ENCODE measurements around the gene PPA2. TPM values are rescaled to one million over a fixed set of nuclear protein-coding genes. Genes with fewer than 3 reads are reported as not detected.

PPA2 gene
- total RNA-seq, 3 donors from 2014 or later = 78.3 to 130 (median 91.2) TPM

GRCh38 chr4:105386012-105386411 lies 87.8 kb downstream of the PPA2 start:
- H3K36me3 ChIP-seq (ENCODE audit: low read depth) = no peaks in the 10 kb centered on the region
- ATAC-seq (no peak), DNase-seq (no peak)
- no peaks in the 10 kb centered on the region for H3K4me1 ChIP-seq (ENCODE audit: low read depth)
- TF ChIP-seq CTCF (IDR thresholded peaks at IDR 0.05) = no peak
- H3K9me3 ChIP-seq = no peaks in the 10 kb centered on the region
- intact Hi-C loops (cut with DNase I, micrococcal nuclease) = no loop called here
- no peak overlapping the region for H3K4me3 ChIP-seq

DNA sequence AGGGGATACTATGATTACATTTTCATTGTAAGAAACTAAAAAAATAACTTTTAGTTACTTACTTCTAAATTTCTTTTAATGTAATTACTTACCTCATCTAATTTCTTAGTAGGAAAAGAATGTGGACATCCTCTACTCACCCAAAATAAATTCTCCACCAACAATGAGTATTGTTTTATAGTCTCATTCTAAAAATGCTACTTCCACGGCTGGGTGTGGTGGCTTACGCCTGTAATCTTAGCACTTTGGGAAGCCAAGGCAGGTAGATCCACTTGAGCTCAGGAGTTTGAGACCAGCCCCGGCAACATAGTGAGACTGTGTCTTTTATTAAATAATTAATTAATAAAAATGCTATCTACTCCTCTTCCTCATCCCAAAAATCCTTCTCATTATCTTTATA lies 99.8 kb downstream of the PPA2 start:
- Histone ChIP-seq H3K4me1 (ENCODE audit: low read depth) (no peaks in the 10 kb centered on the region), H3K9me3 (no peaks in the 10 kb centered on the region), H3K4me3 (no peak overlapping the region), H3K36me3 (ENCODE audit: low read depth) (no peaks in the 10 kb centered on the region)
- ATAC-seq (no peak), DNase-seq (no peak)
- intact Hi-C loops (cut with DNase I, micrococcal nuclease) = no loop called here
- no peak for TF ChIP-seq CTCF (IDR thresholded peaks at IDR 0.05)

DNA sequence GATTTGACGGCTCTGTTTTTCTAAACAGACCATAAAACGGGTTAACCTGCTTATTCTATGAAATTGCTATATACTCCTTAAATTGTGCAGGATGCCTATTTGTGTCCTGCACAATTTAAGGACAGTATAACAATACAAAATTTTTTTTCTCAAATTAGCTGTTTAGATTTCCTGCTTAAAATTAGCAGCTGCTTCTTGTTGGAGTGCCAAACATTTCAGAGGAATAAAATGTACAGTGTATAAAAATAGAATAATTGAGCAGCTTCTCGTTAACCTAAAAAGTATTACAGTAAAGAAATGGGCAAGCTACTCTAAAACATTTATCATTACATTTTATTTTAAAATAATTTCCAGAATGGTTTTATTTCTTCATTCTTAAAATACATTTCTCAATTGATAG lies 100.5 kb downstream of the PPA2 start:
- DNase-seq = no peak
- no peak overlapping the region for H3K4me3 ChIP-seq
- no peak for TF ChIP-seq CTCF (IDR thresholded peaks at IDR 0.05)
- no peak for ATAC-seq
- H3K36me3 ChIP-seq (ENCODE audit: low read depth) = no peaks in the 10 kb centered on the region
- intact Hi-C loops (cut with DNase I, micrococcal nuclease) = no loop called here
- no peaks in the 10 kb centered on the region for H3K9me3 ChIP-seq
- no peaks in the 10 kb centered on the region for H3K4me1 ChIP-seq (ENCODE audit: low read depth)

- Histone ChIP-seq H3K36me3 (ENCODE audit: low read depth) (no peaks in the 10 kb centered on the region), H3K9me3 (peaks cover 5% of the 10 kb centered on the region), H3K4me1 (ENCODE audit: low read depth) (no peaks in the 10 kb centered on the region), H3K4me3 (no peak overlapping the region)
- intact Hi-C loops (cut with DNase I, micrococcal nuclease) = no loop called here
- no peak for DNase-seq
- ATAC-seq = no peak
- TF ChIP-seq CTCF (IDR thresholded peaks at IDR 0.05) = no peak
Measured at GRCh38 chr4:105369988-105370387, 103.9 kb downstream of the PPA2 start.

GRCh38 chr4:105361053-105361452 lies 112.8 kb downstream of the PPA2 start:
- Histone ChIP-seq H3K4me3 (no peak overlapping the region), H3K36me3 (ENCODE audit: low read depth) (no peaks in the 10 kb centered on the region), H3K9me3 (peaks cover 5% of the 10 kb centered on the region), H3K4me1 (ENCODE audit: low read depth) (no peaks in the 10 kb centered on the region)
- DNase-seq (no peak), ATAC-seq (no peak)
- intact Hi-C loops (cut with DNase I, micrococcal nuclease) = no loop called here
- TF ChIP-seq CTCF (IDR thresholded peaks at IDR 0.05) = no peak

DNA sequence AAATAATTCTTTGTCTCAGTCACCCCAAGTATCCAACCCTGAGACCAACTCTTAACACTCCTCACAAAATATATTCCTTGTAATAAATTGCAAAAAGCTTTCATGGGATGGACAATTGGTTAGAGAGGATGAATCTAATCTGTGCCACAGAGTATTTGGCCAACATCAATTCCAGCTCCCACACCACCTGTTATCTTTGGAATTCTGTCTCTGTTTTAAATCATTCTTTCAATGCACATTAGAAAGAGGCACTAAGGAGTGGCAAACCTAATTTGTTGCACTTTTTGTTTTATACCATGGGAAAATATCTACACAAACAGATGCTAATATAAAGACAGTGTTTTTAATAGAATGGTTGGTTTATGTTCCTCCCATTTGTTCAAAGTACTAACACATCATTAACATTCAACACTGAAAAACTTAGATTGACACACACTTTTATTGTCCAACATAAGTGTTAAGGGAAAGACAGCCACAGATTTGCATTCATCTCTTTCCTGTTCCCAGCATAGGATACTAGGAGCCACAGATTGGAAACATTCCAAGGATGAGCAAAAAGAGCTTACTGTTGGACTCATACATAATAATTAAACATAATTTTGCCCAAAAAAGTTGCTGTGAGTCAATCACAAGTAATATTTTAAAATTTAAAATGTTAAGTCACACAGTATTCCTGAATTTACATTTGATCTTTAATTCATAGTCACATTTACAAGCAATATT lies 116.4 kb downstream of the PPA2 start:
- Histone ChIP-seq H3K36me3 (ENCODE audit: low read depth) (no peaks in the 10 kb centered on the region), H3K9me3 (no peaks in the 10 kb centered on the region), H3K4me3 (no peak overlapping the region), H3K4me1 (ENCODE audit: low read depth) (no peaks in the 10 kb centered on the region)
- DNase-seq = no peak
- ATAC-seq = no peak
- intact Hi-C loops (cut with DNase I, micrococcal nuclease) = no loop called here
- no peak for TF ChIP-seq CTCF (IDR thresholded peaks at IDR 0.05)
